Fibroblast of peridontal ligament (primary cell): ENCODE measurements around the gene XRRA1.
A peak's percentile ranks its signal among the peaks of the same experiment; 100 is the strongest.
"Not testable (repeated sequence)": the region's sequence is repeated elsewhere in the genome, so short reads cannot be mapped to it uniquely, and the experiment has no call there.

ENCODE experiments used
- DNase-seq: peaks from one replicate; pipeline ENCODE4 v3.0.0-alpha.2; 2010; ENCODE audit errors: extremely low read depth

XRRA1 gene

GRCh38 chr11:74896311-74896710 is 52.6 kb downstream of the XRRA1 start:
- no peak for DNase-seq

GRCh38 chr11:74895340-74896116 is 53.4 kb downstream of the XRRA1 start:
- DNase-seq, result no peak

GRCh38 chr11:74893015-74893414 is 55.9 kb downstream of the XRRA1 start:
- not testable (repeated sequence) for DNase-seq

GRCh38 chr11:74877132-74877531 is 71.8 kb downstream of the XRRA1 start:
- peak; percentile 9 for DNase-seq

GRCh38 chr11:74871037-74871436 is 77.9 kb downstream of the XRRA1 start:
- peak; percentile 10 for DNase-seq

GRCh38 chr11:74870485-74870884 is 78.4 kb downstream of the XRRA1 start:
- peak; percentile 64 for DNase-seq

GRCh38 chr11:74866557-74866956 is 82.3 kb downstream of the XRRA1 start:
- peak; percentile 3 for DNase-seq

GRCh38 chr11:74863410-74863809 is 85.5 kb downstream of the XRRA1 start:
- no peak for DNase-seq

- no peak for DNase-seq
These were observed 88.1 kb downstream of the XRRA1 start for GRCh38 chr11:74860743-74861142.

GRCh38 chr11:74853223-74853622 is 95.7 kb downstream of the XRRA1 start:
- no peak for DNase-seq

GRCh38 chr11:74849525-74850391 is 99.1 kb downstream of the XRRA1 start:
- DNase-seq, result peak; percentile 81

GRCh38 chr11:74847895-74848294 is 101.0 kb downstream of the XRRA1 start:
- DNase-seq, result no peak

- no peak for DNase-seq
These were observed 101.5 kb downstream of the XRRA1 start for GRCh38 chr11:74847395-74847794.

GRCh38 chr11:74846770-74847169 is 102.1 kb downstream of the XRRA1 start:
- DNase-seq, result no peak

GRCh38 chr11:74845978-74846517 is 102.8 kb downstream of the XRRA1 start:
- no peak for DNase-seq

GRCh38 chr11:74844865-74845264 is 104.0 kb downstream of the XRRA1 start:
- no peak for DNase-seq

- no peak for DNase-seq
These were observed 104.8 kb downstream of the XRRA1 start for GRCh38 chr11:74844072-74844471.

- DNase-seq, result no peak
These were observed 105.9 kb downstream of the XRRA1 start for GRCh38 chr11:74842967-74843366.

GRCh38 chr11:74840486-74840885 is 108.4 kb downstream of the XRRA1 start:
- no peak for DNase-seq

GRCh38 chr11:74839971-74840370 is 108.9 kb downstream of the XRRA1 start:
- no peak for DNase-seq

- DNase-seq, result no peak
These were observed 109.4 kb downstream of the XRRA1 start for GRCh38 chr11:74839446-74839845.

GRCh38 chr11:74838188-74838587 is 110.7 kb downstream of the XRRA1 start:
- no peak for DNase-seq

- peak; percentile 50 for DNase-seq
These were observed 111.7 kb downstream of the XRRA1 start for GRCh38 chr11:74837191-74837590.
